GM23338 (cell line): ENCODE measurements around the gene PCSK5. TPM values are rescaled to one million over a fixed set of nuclear protein-coding genes. Genes with fewer than 3 reads are reported as not detected.

Experiments used
- ATAC-seq: fragments of 200-7000 bp; cut with Tn5 transposase; 3 replicates; pipeline ENCODE4 v1.9.1; 2020
- DNase-seq: peaks from one replicate; pipeline ENCODE4 v3.0.0-alpha.2; 2015; ENCODE audit warnings: low spot score
- H2AFZ ChIP-seq: fragments of 200-600 bp; sonication (generic); 2 replicates; pipeline ENCODE4 v1.8.0; 2016; ENCODE audit warnings: antibody characterized with exemption, mild to moderate bottlenecking, moderate library complexity
- H3F3A ChIP-seq: fragments of 200-600 bp; sonication (generic); replicated peaks from 2 replicates; pipeline ENCODE4 v1.8.0; 2017; ENCODE audit warnings: antibody characterized with exemption, mixed run types, low read depth
- H3K27ac ChIP-seq: fragments of 200-600 bp; sonication (generic); 2 replicates; pipeline ENCODE4 v1.6.1; 2016; ENCODE audit warnings: low read depth
- H3K27me3 ChIP-seq: fragments of 200-600 bp; sonication (generic); 2 replicates; pipeline ENCODE4 v1.8.0; 2016; ENCODE audit warnings: mild to moderate bottlenecking, mixed run types, moderate library complexity; ENCODE audit not compliant: insufficient read depth
- H3K36me3 ChIP-seq: fragments of 200-600 bp; sonication (generic); 2 replicates; pipeline ENCODE4 v1.8.0; 2016; ENCODE audit warnings: mild to moderate bottlenecking; ENCODE audit not compliant: insufficient read depth
- H3K4me1 ChIP-seq: fragments of 200-600 bp; sonication (generic); 2 replicates; pipeline ENCODE4 v1.8.0; 2016; ENCODE audit warnings: mild to moderate bottlenecking, moderate library complexity; ENCODE audit not compliant: insufficient read depth
- H3K4me2 ChIP-seq: fragments of 200-600 bp; sonication (generic); 2 replicates; pipeline ENCODE4 v1.7.1; 2017; ENCODE audit warnings: mixed run types
- H3K4me3 ChIP-seq: fragments of 200-600 bp; sonication (generic); 2 replicates; pipeline ENCODE4 v1.6.1; 2016; ENCODE audit warnings: mixed run types
- H3K79me2 ChIP-seq: fragments of 200-600 bp; sonication (generic); replicated peaks from 2 replicates; pipeline ENCODE4 v1.8.0; 2017; ENCODE audit warnings: mild to moderate bottlenecking; ENCODE audit not compliant: insufficient read depth
- H3K9me2 ChIP-seq: fragments of 200-600 bp; sonication (generic); 2 replicates; pipeline ENCODE4 v1.8.0; 2017; ENCODE audit not compliant: insufficient read depth
- H4K20me1 ChIP-seq: fragments of 200-600 bp; sonication (generic); replicated peaks from 2 replicates; pipeline ENCODE4 v1.8.0; 2017; ENCODE audit warnings: mild to moderate bottlenecking; ENCODE audit not compliant: insufficient read depth
- H3K27ac Mint-ChIP-seq: 2 replicates; pipeline ENCODE4 v1.8.0; 2020; ENCODE audit warnings: inconsistent platforms, mild to moderate bottlenecking, moderate library complexity, mixed read lengths
- H3K27me3 Mint-ChIP-seq: 3 replicates; pipeline ENCODE4 v1.8.0; 2022; ENCODE audit warnings: low read depth, mild to moderate bottlenecking, moderate library complexity, mixed read lengths, inconsistent platforms; ENCODE audit not compliant: insufficient read depth, poor library complexity
- H3K36me3 Mint-ChIP-seq: 3 replicates; pipeline ENCODE4 v1.8.0; 2021; ENCODE audit warnings: low read depth, mild to moderate bottlenecking, inconsistent platforms, moderate library complexity, mixed read lengths
- H3K4me1 Mint-ChIP-seq: 3 replicates; pipeline ENCODE4 v1.8.0; 2020; ENCODE audit warnings: mild to moderate bottlenecking, inconsistent platforms, mixed read lengths
- H3K4me3 Mint-ChIP-seq: 3 replicates; pipeline ENCODE4 v1.8.0; 2021; ENCODE audit warnings: moderate library complexity, mild to moderate bottlenecking, inconsistent platforms, mixed read lengths
- H3K9me3 Mint-ChIP-seq: 3 replicates; pipeline ENCODE4 v1.8.0; 2020; ENCODE audit warnings: moderate library complexity, mild to moderate bottlenecking, inconsistent platforms, mixed read lengths
- CREB1 ChIP-seq: fragments of 250-450 bp; sonication (Bioruptor Pico); IDR thresholded peaks from 2 replicates; pipeline ENCODE4 v1.5.0; 2020; ENCODE audit warnings: low read depth, mild to moderate bottlenecking, moderate library complexity
- EZH2 ChIP-seq: fragments of 200-600 bp; sonication (generic); IDR thresholded peaks from one replicate; pipeline ENCODE4 v1.8.0; 2017; ENCODE audit warnings: antibody characterized with exemption, mild to moderate bottlenecking, low read depth; ENCODE audit not compliant: unreplicated experiment
- EZH2phosphoT487 ChIP-seq: fragments of 200-600 bp; sonication (generic); IDR thresholded peaks from one replicate; pipeline ENCODE4 v1.8.1; 2018; ENCODE audit warnings: antibody characterized with exemption; ENCODE audit not compliant: unreplicated experiment
- JUNB ChIP-seq: IDR thresholded peaks from one replicate; pipeline ENCODE4 v1.6.1; 2016; ENCODE audit warnings: antibody characterized with exemption; ENCODE audit not compliant: unreplicated experiment
- POLR2AphosphoS5 ChIP-seq: IDR thresholded peaks from 2 replicates; pipeline ENCODE4 v1.6.1; 2016; ENCODE audit warnings: antibody characterized with exemption, low read depth
- polyA plus RNA-seq: library from polyadenylated mRNA; unstranded; fragments of >200 nt; fragmentation: Nextera tagmentation; extraction: Ambion mirVana; gene quantifications from 2 replicates; pipeline ENCODE4 v1.2.1, GENCODE V29; 2016
- total RNA-seq: library from RNA; depleted of rRNA; stranded (reverse); fragments of >200 nt; shearing (Covaris generic); gene quantifications from 2 replicates; pipeline ENCODE4 v1.2.3, GENCODE V29; 2014
- TF ChIP-seq, protein P1 (sequence below), 2 experiments: fragments of 200-600 bp in 1 of 2; sonication (generic) in 1 of 2; conservative IDR thresholded peaks; 2 replicates each; pipeline versions ENCODE4 v1.5.1 to v1.6.1; 2016 to 2017; ENCODE audit warnings: antibody characterized with exemption in 2 of 2, low read depth in 2 of 2, mild to moderate bottlenecking in 2 of 2, moderate library complexity in 1 of 2
- TF ChIP-seq, protein P2 (sequence below): fragments of 250-450 bp; sonication (Bioruptor Pico); IDR thresholded peaks from 2 replicates; pipeline ENCODE4 v1.5.0; 2020; ENCODE audit warnings: mild to moderate bottlenecking, moderate library complexity
- TF ChIP-seq, protein P3 (sequence below): IDR thresholded peaks from 2 replicates; pipeline ENCODE4 v1.6.1; 2016; ENCODE audit warnings: antibody characterized with exemption

PCSK5 gene
- total and polyA plus RNA-seq, 2 experiments from 2014 or later, result 12.3 to 34.8 TPM

DNA sequence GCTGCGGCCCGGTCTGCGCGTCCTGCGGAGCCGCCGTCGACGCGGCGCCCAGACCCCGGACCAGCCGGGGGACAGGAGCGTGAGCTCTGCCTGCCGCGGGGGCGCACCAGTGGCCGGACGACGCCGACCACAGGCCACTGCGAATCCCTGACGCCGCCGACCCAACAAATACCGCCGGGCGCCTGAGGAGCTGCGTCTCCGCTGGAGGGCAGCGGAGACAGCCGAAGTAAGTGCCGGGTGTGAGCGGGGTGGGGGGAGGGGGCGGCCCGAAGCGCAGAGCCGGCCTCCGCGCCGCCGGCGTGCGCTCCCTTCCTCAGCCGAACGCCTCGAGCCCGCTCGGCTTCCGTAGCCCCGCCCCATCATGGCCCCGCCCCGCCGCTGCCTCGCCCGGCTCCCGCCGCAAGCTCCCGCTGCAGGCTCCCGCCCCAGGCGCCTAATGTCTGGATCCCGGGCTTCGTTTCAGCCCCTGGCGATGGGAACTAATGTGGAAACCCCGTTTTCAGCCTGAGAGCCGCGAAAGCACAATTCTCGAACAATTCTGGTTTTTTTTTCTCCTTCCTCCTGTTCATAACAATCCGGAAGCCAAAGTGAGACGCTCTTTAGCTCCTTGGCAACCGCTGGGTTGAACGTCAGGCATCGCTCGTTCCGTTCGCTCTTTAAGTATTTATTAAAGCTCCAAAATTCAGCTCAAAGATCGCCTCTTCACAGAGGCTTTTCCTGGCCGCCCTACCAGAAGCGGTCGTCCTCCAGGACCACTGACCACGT is 503.9 kb downstream of the PCSK5 start, which contains the start of gene RFK:
Gene RFK (minus strand): TSS at position 232 of the 765 bp plus-strand sequence. CDS start 255 bp downstream, outside the sequence.
- Histone ChIP-seq H3F3A (peaks cover 10% of the 10 kb centered on the region), H3K79me2 (peaks cover 25% of the 10 kb centered on the region), H3K27ac (peak within 1 kb of the TSS; percentile 95), H2AFZ (peak within 1 kb of the TSS; percentile 94), H3K4me1 (no peaks in the 10 kb centered on the region; the same call in 1 of the 2 replicates), H3K36me3 (no peaks in the 10 kb centered on the region), H3K9me2 (no peaks in the 10 kb centered on the region), H3K27me3 (no peaks in the 10 kb centered on the region), H4K20me1 (no peaks in the 10 kb centered on the region), H3K4me2 (peak within 1 kb of the TSS; percentile 92), H3K4me3 (peak within 1 kb of the TSS; percentile 75)
- H3K4me1 Mint-ChIP-seq, result peaks cover 2% of the 10 kb centered on the region; the same call in 1 of the 3 replicates
- peaks cover 2% of the 10 kb centered on the region; the same call in 1 of the 3 replicates for H3K9me3 Mint-ChIP-seq
- TF ChIP-seq EZH2, result no peak
- TF ChIP-seq, protein P1, sequence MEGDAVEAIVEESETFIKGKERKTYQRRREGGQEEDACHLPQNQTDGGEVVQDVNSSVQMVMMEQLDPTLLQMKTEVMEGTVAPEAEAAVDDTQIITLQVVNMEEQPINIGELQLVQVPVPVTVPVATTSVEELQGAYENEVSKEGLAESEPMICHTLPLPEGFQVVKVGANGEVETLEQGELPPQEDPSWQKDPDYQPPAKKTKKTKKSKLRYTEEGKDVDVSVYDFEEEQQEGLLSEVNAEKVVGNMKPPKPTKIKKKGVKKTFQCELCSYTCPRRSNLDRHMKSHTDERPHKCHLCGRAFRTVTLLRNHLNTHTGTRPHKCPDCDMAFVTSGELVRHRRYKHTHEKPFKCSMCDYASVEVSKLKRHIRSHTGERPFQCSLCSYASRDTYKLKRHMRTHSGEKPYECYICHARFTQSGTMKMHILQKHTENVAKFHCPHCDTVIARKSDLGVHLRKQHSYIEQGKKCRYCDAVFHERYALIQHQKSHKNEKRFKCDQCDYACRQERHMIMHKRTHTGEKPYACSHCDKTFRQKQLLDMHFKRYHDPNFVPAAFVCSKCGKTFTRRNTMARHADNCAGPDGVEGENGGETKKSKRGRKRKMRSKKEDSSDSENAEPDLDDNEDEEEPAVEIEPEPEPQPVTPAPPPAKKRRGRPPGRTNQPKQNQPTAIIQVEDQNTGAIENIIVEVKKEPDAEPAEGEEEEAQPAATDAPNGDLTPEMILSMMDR (conservative IDR thresholded peaks at IDR 0.05; ENCODE audit: low read depth in 2 of 2), result peak in 1 of 2 experiments; percentile 65; a peak in 2 of 4 replicates
- TF ChIP-seq JUNB, result no peak
- TF ChIP-seq, protein P2, sequence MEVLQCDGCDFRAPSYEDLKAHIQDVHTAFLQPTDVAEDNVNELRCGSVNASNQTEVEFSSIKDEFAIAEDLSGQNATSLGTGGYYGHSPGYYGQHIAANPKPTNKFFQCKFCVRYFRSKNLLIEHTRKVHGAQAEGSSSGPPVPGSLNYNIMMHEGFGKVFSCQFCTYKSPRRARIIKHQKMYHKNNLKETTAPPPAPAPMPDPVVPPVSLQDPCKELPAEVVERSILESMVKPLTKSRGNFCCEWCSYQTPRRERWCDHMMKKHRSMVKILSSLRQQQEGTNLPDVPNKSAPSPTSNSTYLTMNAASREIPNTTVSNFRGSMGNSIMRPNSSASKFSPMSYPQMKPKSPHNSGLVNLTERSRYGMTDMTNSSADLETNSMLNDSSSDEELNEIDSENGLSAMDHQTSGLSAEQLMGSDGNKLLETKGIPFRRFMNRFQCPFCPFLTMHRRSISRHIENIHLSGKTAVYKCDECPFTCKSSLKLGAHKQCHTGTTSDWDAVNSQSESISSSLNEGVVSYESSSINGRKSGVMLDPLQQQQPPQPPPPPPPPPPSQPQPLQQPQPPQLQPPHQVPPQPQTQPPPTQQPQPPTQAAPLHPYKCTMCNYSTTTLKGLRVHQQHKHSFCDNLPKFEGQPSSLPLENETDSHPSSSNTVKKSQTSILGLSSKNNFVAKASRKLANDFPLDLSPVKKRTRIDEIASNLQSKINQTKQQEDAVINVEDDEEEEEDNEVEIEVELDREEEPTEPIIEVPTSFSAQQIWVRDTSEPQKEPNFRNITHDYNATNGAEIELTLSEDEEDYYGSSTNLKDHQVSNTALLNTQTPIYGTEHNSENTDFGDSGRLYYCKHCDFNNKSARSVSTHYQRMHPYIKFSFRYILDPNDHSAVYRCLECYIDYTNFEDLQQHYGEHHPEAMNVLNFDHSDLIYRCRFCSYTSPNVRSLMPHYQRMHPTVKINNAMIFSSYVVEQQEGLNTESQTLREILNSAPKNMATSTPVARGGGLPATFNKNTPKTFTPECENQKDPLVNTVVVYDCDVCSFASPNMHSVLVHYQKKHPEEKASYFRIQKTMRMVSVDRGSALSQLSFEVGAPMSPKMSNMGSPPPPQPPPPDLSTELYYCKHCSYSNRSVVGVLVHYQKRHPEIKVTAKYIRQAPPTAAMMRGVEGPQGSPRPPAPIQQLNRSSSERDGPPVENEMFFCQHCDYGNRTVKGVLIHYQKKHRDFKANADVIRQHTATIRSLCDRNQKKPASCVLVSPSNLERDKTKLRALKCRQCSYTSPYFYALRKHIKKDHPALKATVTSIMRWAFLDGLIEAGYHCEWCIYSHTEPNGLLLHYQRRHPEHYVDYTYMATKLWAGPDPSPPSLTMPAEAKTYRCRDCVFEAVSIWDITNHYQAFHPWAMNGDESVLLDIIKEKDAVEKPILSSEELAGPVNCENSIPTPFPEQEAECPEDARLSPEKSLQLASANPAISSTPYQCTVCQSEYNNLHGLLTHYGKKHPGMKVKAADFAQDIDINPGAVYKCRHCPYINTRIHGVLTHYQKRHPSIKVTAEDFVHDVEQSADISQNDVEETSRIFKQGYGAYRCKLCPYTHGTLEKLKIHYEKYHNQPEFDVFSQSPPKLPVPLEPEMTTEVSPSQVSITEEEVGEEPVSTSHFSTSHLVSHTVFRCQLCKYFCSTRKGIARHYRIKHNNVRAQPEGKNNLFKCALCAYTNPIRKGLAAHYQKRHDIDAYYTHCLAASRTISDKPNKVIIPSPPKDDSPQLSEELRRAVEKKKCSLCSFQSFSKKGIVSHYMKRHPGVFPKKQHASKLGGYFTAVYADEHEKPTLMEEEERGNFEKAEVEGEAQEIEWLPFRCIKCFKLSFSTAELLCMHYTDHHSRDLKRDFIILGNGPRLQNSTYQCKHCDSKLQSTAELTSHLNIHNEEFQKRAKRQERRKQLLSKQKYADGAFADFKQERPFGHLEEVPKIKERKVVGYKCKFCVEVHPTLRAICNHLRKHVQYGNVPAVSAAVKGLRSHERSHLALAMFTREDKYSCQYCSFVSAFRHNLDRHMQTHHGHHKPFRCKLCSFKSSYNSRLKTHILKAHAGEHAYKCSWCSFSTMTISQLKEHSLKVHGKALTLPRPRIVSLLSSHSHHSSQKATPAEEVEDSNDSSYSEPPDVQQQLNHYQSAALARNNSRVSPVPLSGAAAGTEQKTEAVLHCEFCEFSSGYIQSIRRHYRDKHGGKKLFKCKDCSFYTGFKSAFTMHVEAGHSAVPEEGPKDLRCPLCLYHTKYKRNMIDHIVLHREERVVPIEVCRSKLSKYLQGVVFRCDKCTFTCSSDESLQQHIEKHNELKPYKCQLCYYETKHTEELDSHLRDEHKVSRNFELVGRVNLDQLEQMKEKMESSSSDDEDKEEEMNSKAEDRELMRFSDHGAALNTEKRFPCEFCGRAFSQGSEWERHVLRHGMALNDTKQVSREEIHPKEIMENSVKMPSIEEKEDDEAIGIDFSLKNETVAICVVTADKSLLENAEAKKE (CRISPR knock-in tag), result no peak
- TF ChIP-seq, protein P3, sequence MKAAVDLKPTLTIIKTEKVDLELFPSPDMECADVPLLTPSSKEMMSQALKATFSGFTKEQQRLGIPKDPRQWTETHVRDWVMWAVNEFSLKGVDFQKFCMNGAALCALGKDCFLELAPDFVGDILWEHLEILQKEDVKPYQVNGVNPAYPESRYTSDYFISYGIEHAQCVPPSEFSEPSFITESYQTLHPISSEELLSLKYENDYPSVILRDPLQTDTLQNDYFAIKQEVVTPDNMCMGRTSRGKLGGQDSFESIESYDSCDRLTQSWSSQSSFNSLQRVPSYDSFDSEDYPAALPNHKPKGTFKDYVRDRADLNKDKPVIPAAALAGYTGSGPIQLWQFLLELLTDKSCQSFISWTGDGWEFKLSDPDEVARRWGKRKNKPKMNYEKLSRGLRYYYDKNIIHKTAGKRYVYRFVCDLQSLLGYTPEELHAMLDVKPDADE, result 0 out of 2 replicates have a peak, but pooled peaks have one; percentile 19
- TF ChIP-seq CREB1 (CRISPR knock-in tag), result peak; percentile 43; the same call in 1 of the 2 replicates
- TF ChIP-seq EZH2phosphoT487, result no peak
- peak; percentile 55; the same call in 1 of the 2 replicates for TF ChIP-seq POLR2AphosphoS5
- ATAC-seq (peak; percentile 84), DNase-seq (peak; percentile 93)
- peaks cover 3% of the 10 kb centered on the region for H3K27me3 Mint-ChIP-seq
- H3K27ac Mint-ChIP-seq, result peak within 1 kb of the TSS; percentile 95
- H3K36me3 Mint-ChIP-seq, result peaks cover 15% of the 10 kb centered on the region; the same call in 2 of the 3 replicates
- H3K4me3 Mint-ChIP-seq, result peak within 1 kb of the TSS; percentile 88
